Fibroblast of lung (primary cell): Measurements from ENCODE around the gene CCDC144A. TPM values are rescaled to one million over a fixed set of nuclear protein-coding genes. Genes with fewer than 3 reads are reported as not detected.

Source experiments
- DNase-seq, 2 donors: peaks; one replicate each; pipeline versions ENCODE4 v3.0.0 to v3.0.0-alpha.2; 2010; ENCODE audit warnings: low read depth in 2 of 2
- H2AFZ ChIP-seq: 2 replicates; pipeline ENCODE4 v1.5.1; 2012; ENCODE audit warnings: low read length, control low read depth, inconsistent platforms
- H3K27ac ChIP-seq: 2 replicates; pipeline ENCODE4 v1.5.1; 2011; ENCODE audit warnings: low read length, control low read depth; ENCODE audit not compliant: insufficient read depth
- H3K27me3 ChIP-seq: 2 replicates; pipeline ENCODE4 v1.5.1; 2011; ENCODE audit warnings: mild to moderate bottlenecking, low read length; ENCODE audit not compliant: control insufficient read depth, insufficient read depth
- H3K36me3 ChIP-seq: 2 replicates; pipeline ENCODE4 v1.5.1; 2011; ENCODE audit warnings: low read length; ENCODE audit not compliant: control insufficient read depth, insufficient read depth
- H3K4me1 ChIP-seq: 2 replicates; pipeline ENCODE4 v1.5.1; 2011; ENCODE audit warnings: low read length; ENCODE audit not compliant: control insufficient read depth, insufficient read depth; ENCODE audit errors: extremely low read depth
- H3K4me2 ChIP-seq: 2 replicates; pipeline ENCODE4 v1.5.1; 2011; ENCODE audit warnings: low read length, control low read depth; ENCODE audit not compliant: insufficient read depth; ENCODE audit errors: extremely low read depth
- H3K4me3 ChIP-seq, 4 experiments: fragments of 200-600 bp in 1 of 4; sonication (generic) in 1 of 4; replicated peaks in 1 of 4; 2 replicates each; pipeline ENCODE4 v1.5.1; 2011 to 2016; ENCODE audit warnings: low read length in 4 of 4, low read depth in 3 of 4, mild to moderate bottlenecking in 3 of 4, control low read depth in 2 of 4, inconsistent platforms in 1 of 4, mixed read lengths in 1 of 4; ENCODE audit not compliant: insufficient read depth in 1 of 4; ENCODE audit errors: control extremely low read depth in 1 of 4
- H3K79me2 ChIP-seq: 2 replicates; pipeline ENCODE4 v1.5.1; 2012; ENCODE audit warnings: mild to moderate bottlenecking, low read length, inconsistent platforms; ENCODE audit not compliant: control insufficient read depth, insufficient read depth
- H3K9ac ChIP-seq: 2 replicates; pipeline ENCODE4 v1.5.1; 2011; ENCODE audit warnings: mild to moderate bottlenecking, low read length, control low read depth; ENCODE audit not compliant: insufficient read depth
- H3K9me3 ChIP-seq: 2 replicates; pipeline ENCODE4 v1.5.1; 2012; ENCODE audit warnings: low read depth, low read length; ENCODE audit not compliant: control insufficient read depth, insufficient read depth
- H4K20me1 ChIP-seq: 2 replicates; pipeline ENCODE4 v1.5.1; 2011; ENCODE audit warnings: low read length; ENCODE audit not compliant: control insufficient read depth, insufficient read depth; ENCODE audit errors: extremely low read depth
- CTCF ChIP-seq, 2 donors: IDR thresholded peaks in 1 of 2; conservative IDR thresholded peaks in 1 of 2; 1 replicate in 1 of 2; 2 replicates in 1 of 2; pipeline ENCODE4 v1.5.1; 2011 to 2012; ENCODE audit warnings: low read length in 2 of 2, control low read depth in 1 of 2, inconsistent platforms in 1 of 2, low read depth in 1 of 2, mild to moderate bottlenecking in 1 of 2
- EZH2 ChIP-seq: IDR thresholded peaks from 2 replicates; pipeline ENCODE4 v1.5.1; 2012; ENCODE audit warnings: low read length, control low read depth, mild to moderate bottlenecking; ENCODE audit errors: missing control alignments
- polyA plus RNA-seq, 2 donors: library from polyadenylated mRNA; depleted of rRNA in 1 of 2; stranded (reverse) in 1 of 2; unstranded in 1 of 2; fragments of >200 nt; gene quantifications; 2 replicates each; pipeline ENCODE4 v1.2.1, GENCODE V29; 2011 to 2012; ENCODE audit warnings: missing spikeins in 1 of 2
- total RNA-seq: library from RNA; depleted of rRNA; stranded (reverse); fragments of >200 nt; gene quantifications from 2 replicates; pipeline ENCODE4 v1.2.1, GENCODE V29; 2014

Gene CCDC144A
- total and polyA plus RNA-seq, 2 donors (not counting 1 experiment from before 2014, with no cell fraction given) = 2.5 to 11.7 TPM

DNA sequence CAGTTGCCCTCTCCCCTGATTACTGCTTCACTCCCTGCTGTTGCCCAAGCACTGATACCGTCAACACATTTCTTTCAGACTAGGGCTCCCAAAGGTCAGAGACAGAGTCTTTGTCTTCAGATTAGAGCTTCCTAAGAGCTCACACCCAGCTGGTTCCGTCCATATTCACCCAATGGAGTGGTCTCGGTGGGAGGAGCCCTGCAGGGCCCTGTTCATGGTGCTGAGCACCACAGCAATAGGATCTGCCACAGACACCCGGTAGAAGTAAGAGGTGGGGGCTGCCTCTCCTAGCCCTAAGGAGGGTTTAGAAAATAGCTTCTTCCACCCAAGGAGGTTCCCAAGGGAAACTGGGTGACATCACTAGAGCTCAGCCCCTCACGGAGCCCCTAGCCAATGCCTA is 128.3 kb downstream of the CCDC144A start:
- no peaks in the 10 kb centered on the region for H3K79me2 ChIP-seq
- H3K9ac ChIP-seq = no peak overlapping the region
- no peaks in the 10 kb centered on the region for H3K4me1 ChIP-seq
- H3K9me3 ChIP-seq = no peaks in the 10 kb centered on the region
- no peaks in the 10 kb centered on the region for H3K36me3 ChIP-seq
- H3K4me2 ChIP-seq = no peak overlapping the region
- no peak overlapping the region for H3K4me3 ChIP-seq
- DNase-seq = no peak
- H4K20me1 ChIP-seq = no peaks in the 10 kb centered on the region
- no peak overlapping the region for H3K27ac ChIP-seq
- no peaks in the 10 kb centered on the region for H3K27me3 ChIP-seq
- TF ChIP-seq CTCF (conservative IDR thresholded peaks at IDR 0.05 in 1 of 2, IDR thresholded peaks at IDR 0.05 in 1 of 2; ENCODE audit: low read depth in 1 of 2, low read length in 2 of 2) (no peak), EZH2 (no peak)
- H2AFZ ChIP-seq = no peak overlapping the region

GRCh38 chr17:16818821-16819683 is 129.0 kb downstream of the CCDC144A start:
- no peak overlapping the region for H3K27ac ChIP-seq
- H4K20me1 ChIP-seq = no peaks in the 10 kb centered on the region
- no peak overlapping the region for H3K4me3 ChIP-seq
- no peak for TF ChIP-seq CTCF (conservative IDR thresholded peaks at IDR 0.05 in 1 of 2, IDR thresholded peaks at IDR 0.05 in 1 of 2; ENCODE audit: low read depth in 1 of 2, low read length in 2 of 2)
- no peak for TF ChIP-seq EZH2
- H3K27me3 ChIP-seq = no peaks in the 10 kb centered on the region
- no peak overlapping the region for H3K9ac ChIP-seq
- no peak for DNase-seq
- no peaks in the 10 kb centered on the region for H3K79me2 ChIP-seq
- H3K4me1 ChIP-seq = no peaks in the 10 kb centered on the region
- no peak overlapping the region for H3K4me2 ChIP-seq
- H3K36me3 ChIP-seq = no peaks in the 10 kb centered on the region
- no peak overlapping the region for H2AFZ ChIP-seq
- no peaks in the 10 kb centered on the region for H3K9me3 ChIP-seq

GRCh38 chr17:16820161-16820877 is 130.3 kb downstream of the CCDC144A start:
- no peak for DNase-seq
- H3K79me2 ChIP-seq = no peaks in the 10 kb centered on the region
- H2AFZ ChIP-seq = no peak overlapping the region
- H3K9me3 ChIP-seq = no peaks in the 10 kb centered on the region
- no peak overlapping the region for H3K27ac ChIP-seq
- no peaks in the 10 kb centered on the region for H3K27me3 ChIP-seq
- H3K4me2 ChIP-seq = no peak overlapping the region
- H3K36me3 ChIP-seq = no peaks in the 10 kb centered on the region
- TF ChIP-seq EZH2 = no peak
- TF ChIP-seq CTCF (conservative IDR thresholded peaks at IDR 0.05 in 1 of 2, IDR thresholded peaks at IDR 0.05 in 1 of 2; ENCODE audit: low read depth in 1 of 2, low read length in 2 of 2) = no peak
- H3K9ac ChIP-seq = no peak overlapping the region
- H3K4me1 ChIP-seq = no peaks in the 10 kb centered on the region
- no peak overlapping the region for H3K4me3 ChIP-seq
- H4K20me1 ChIP-seq = no peaks in the 10 kb centered on the region
